ENCODE results near the gene IL1RAPL1.

Gene IL1RAPL1

GRCh38 chrX:28595346-28595745, 8.1 kb downstream of the IL1RAPL1 start:
- no peak for TF ChIP-seq GATA3 (IDR thresholded peaks at IDR 0.05; ENCODE audit: low read depth, low read length)

- TF ChIP-seq GATA2 (IDR thresholded peaks at IDR 0.05; ENCODE audit: low read depth, low read length) = no peak
- no peak for TF ChIP-seq GATA3 (IDR thresholded peaks at IDR 0.05; ENCODE audit: low read depth, low read length)
Observed at GRCh38 chrX:28599957-28600356, 12.7 kb downstream of the IL1RAPL1 start.

- TF ChIP-seq GATA3 (IDR thresholded peaks at IDR 0.05; ENCODE audit: low read depth, low read length) (no peak), GATA2 (IDR thresholded peaks at IDR 0.05; ENCODE audit: low read depth, low read length) (no peak)
Observed at GRCh38 chrX:28609003-28609402, 21.8 kb downstream of the IL1RAPL1 start.

GRCh38 chrX:28609917-28610613, 22.8 kb downstream of the IL1RAPL1 start:
- TF ChIP-seq GATA3 (IDR thresholded peaks at IDR 0.05; ENCODE audit: low read depth, low read length) (no peak), GATA2 (IDR thresholded peaks at IDR 0.05; ENCODE audit: low read depth, low read length) (no peak)

- no peak for TF ChIP-seq GATA2 (IDR thresholded peaks at IDR 0.05; ENCODE audit: low read depth, low read length)
Observed at GRCh38 chrX:28610746-28611145, 23.5 kb downstream of the IL1RAPL1 start.

- TF ChIP-seq GATA2 (IDR thresholded peaks at IDR 0.05; ENCODE audit: low read depth, low read length) = no peak
- TF ChIP-seq GATA3 (IDR thresholded peaks at IDR 0.05; ENCODE audit: low read depth, low read length) = no peak
Observed at GRCh38 chrX:28613558-28613957, 26.3 kb downstream of the IL1RAPL1 start.

GRCh38 chrX:28625223-28625622, 38.0 kb downstream of the IL1RAPL1 start:
- no peak for TF ChIP-seq GATA3 (IDR thresholded peaks at IDR 0.05; ENCODE audit: low read depth, low read length)
- no peak for TF ChIP-seq GATA2 (IDR thresholded peaks at IDR 0.05; ENCODE audit: low read depth, low read length)

- no peak for TF ChIP-seq GATA2 (IDR thresholded peaks at IDR 0.05; ENCODE audit: low read depth, low read length)
- no peak for TF ChIP-seq GATA3 (IDR thresholded peaks at IDR 0.05; ENCODE audit: low read depth, low read length)
Observed at GRCh38 chrX:28626515-28626914, 39.3 kb downstream of the IL1RAPL1 start.

- no peak for TF ChIP-seq GATA2 (IDR thresholded peaks at IDR 0.05; ENCODE audit: low read depth, low read length)
- TF ChIP-seq GATA3 (IDR thresholded peaks at IDR 0.05; ENCODE audit: low read depth, low read length) = no peak
Observed at GRCh38 chrX:28628120-28628519, 40.9 kb downstream of the IL1RAPL1 start.

- TF ChIP-seq GATA2 (IDR thresholded peaks at IDR 0.05; ENCODE audit: low read depth, low read length) = no peak
- TF ChIP-seq GATA3 (IDR thresholded peaks at IDR 0.05; ENCODE audit: low read depth, low read length) = no peak
Observed at GRCh38 chrX:28638775-28639174, 51.5 kb downstream of the IL1RAPL1 start.

GRCh38 chrX:28639451-28639850, 52.2 kb downstream of the IL1RAPL1 start:
- TF ChIP-seq GATA2 (IDR thresholded peaks at IDR 0.05; ENCODE audit: low read depth, low read length) (no peak), GATA3 (IDR thresholded peaks at IDR 0.05; ENCODE audit: low read depth, low read length) (no peak)

- TF ChIP-seq GATA2 (IDR thresholded peaks at IDR 0.05; ENCODE audit: low read depth, low read length) (no peak), GATA3 (IDR thresholded peaks at IDR 0.05; ENCODE audit: low read depth, low read length) (no peak)
Observed at GRCh38 chrX:28649541-28649940, 62.3 kb downstream of the IL1RAPL1 start.

- TF ChIP-seq GATA3 (IDR thresholded peaks at IDR 0.05; ENCODE audit: low read depth, low read length) (no peak), GATA2 (IDR thresholded peaks at IDR 0.05; ENCODE audit: low read depth, low read length) (no peak)
Observed at GRCh38 chrX:28651186-28651585, 63.9 kb downstream of the IL1RAPL1 start.

- TF ChIP-seq GATA3 (IDR thresholded peaks at IDR 0.05; ENCODE audit: low read depth, low read length) (no peak), GATA2 (IDR thresholded peaks at IDR 0.05; ENCODE audit: low read depth, low read length) (no peak)
Observed at GRCh38 chrX:28659269-28659668, 72.0 kb downstream of the IL1RAPL1 start.

- no peak for TF ChIP-seq GATA3 (IDR thresholded peaks at IDR 0.05; ENCODE audit: low read depth, low read length)
- TF ChIP-seq GATA2 (IDR thresholded peaks at IDR 0.05; ENCODE audit: low read depth, low read length) = no peak
Observed at GRCh38 chrX:28665778-28666177, 78.5 kb downstream of the IL1RAPL1 start.

GRCh38 chrX:28668303-28668702, 81.1 kb downstream of the IL1RAPL1 start:
- no peak for TF ChIP-seq GATA2 (IDR thresholded peaks at IDR 0.05; ENCODE audit: low read depth, low read length)
- no peak for TF ChIP-seq GATA3 (IDR thresholded peaks at IDR 0.05; ENCODE audit: low read depth, low read length)
